Cardiac fibroblast (primary cell): ENCODE data around the gene SPATA31D3.
"Not testable (repeated sequence)": the region's sequence is repeated elsewhere in the genome, so short reads cannot be mapped to it uniquely, and the experiment has no call there.

Experiments
- DNase-seq, 2 donors: peaks; one replicate each; pipeline versions ENCODE4 v3.0.0 to v3.0.0-alpha.2; 2010; ENCODE audit warnings: low read depth in 2 of 2
- H3K4me3 ChIP-seq, 2 donors: replicated peaks in 1 of 2; 1 replicate in 1 of 2; 2 replicates in 1 of 2; pipeline ENCODE4 v1.5.1; 2011; ENCODE audit warnings: low read depth in 2 of 2, low read length in 2 of 2, mild to moderate bottlenecking in 2 of 2, moderate library complexity in 1 of 2
- CTCF ChIP-seq: IDR thresholded peaks from one replicate; pipeline ENCODE4 v1.5.1; 2011; ENCODE audit warnings: low read depth, mild to moderate bottlenecking, low read length, inconsistent platforms

Gene SPATA31D3

DNA sequence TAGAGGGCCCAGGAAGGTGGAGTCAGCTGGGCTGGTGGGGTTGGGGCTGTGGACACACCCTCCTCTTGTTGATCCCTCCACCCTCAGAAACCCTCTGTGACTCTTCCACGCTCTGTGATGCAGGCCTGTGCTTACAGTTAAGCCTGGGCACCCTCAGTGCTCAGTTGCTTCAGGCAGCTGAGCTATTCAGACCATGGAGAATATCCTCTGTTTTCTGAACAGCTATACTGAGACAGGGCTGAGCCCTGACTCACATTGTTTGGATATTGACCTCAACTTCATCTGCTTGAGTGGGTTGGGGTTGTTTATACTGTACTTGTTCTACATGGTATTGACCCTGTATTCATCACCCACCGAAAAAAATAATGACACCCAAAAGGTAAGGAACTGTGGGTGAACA lies at the start of gene SPATA31D3:
Gene SPATA31D3 (plus strand): TSS at position 108 of the 400 bp plus-strand sequence. CDS start 86 bp downstream, at position 194.
- not testable (repeated sequence) for DNase-seq

GRCh38 chr9:81893929-81894328 lies 49.4 kb upstream of the SPATA31D3 start:
- DNase-seq: no peak
- no peak for TF ChIP-seq CTCF
- no peak overlapping the region for H3K4me3 ChIP-seq

More for the DNA sequence above, at the start of gene SPATA31D3:
- not testable (repeated sequence) for H3K4me3 ChIP-seq

- no peak overlapping the region for H3K4me3 ChIP-seq
- no peak for DNase-seq
- no peak for TF ChIP-seq CTCF
Observed at GRCh38 chr9:81894891-81895290, 48.4 kb upstream of the SPATA31D3 start.

- no peak overlapping the region for H3K4me3 ChIP-seq
- no peak for DNase-seq
- no peak for TF ChIP-seq CTCF
Observed at GRCh38 chr9:81896070-81896469, 47.2 kb upstream of the SPATA31D3 start.

DNA sequence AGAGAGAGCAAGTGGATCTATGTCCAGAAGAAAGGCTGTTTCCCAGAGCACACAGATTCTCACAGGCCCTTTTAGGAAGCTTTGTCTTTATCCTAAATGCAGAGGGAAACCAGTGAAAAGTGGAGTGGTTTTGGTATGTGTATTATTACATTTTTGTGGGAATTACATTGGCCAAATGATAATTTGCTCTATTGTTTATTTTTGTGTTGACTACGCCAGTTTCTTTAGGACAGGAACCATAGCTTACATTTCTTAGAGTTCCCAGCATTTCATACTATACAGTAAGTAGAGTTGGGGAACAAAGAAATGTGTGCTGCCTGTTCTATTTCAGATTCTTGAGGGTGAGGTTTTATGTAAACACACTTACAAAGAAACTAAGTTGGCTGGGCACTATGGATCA lies 44.4 kb upstream of the SPATA31D3 start:
- TF ChIP-seq CTCF: no peak
- DNase-seq: no peak
- no peak overlapping the region for H3K4me3 ChIP-seq

DNA sequence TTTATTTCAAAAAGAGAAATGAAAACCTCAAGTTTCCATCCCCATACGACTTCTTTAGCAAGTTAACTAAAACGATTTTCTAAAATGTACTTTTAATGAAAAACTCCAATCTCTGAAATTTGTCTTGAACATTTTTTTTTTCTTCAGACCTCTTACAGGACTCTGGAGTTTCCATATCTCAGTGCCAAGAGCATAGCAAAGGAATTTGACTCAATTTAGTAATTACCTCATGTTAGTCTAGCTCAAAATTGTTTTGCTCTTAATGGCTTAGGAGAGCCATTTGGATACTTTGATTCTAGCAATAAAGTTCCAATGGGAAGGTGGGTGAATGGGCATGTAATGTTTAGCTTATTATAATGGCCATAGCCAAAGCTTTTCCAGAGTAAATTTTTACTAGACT lies 41.1 kb upstream of the SPATA31D3 start:
- TF ChIP-seq CTCF: no peak
- peak; percentile 51 to 63 for DNase-seq

GRCh38 chr9:81902626-81903025 lies 40.7 kb upstream of the SPATA31D3 start:
- TF ChIP-seq CTCF: no peak
- H3K4me3 ChIP-seq: no peak overlapping the region
- peak in 1 of 2 donors; percentile 56 for DNase-seq

More for the DNA sequence above, 41.1 kb upstream of the SPATA31D3 start:
- H3K4me3 ChIP-seq: no peak overlapping the region
